Neuronal stem cell (in vitro differentiated cells): Measurements from ENCODE around the gene SP110.
"Not testable (repeated sequence)": the region's sequence is repeated elsewhere in the genome, so short reads cannot be mapped to it uniquely, and the experiment has no call there.

Experiments used
- DNase-seq: peaks from one replicate; pipeline ENCODE4 v3.0.0-alpha.2; 2013; ENCODE audit warnings: low spot score
- H2AFZ ChIP-seq: one replicate; pipeline ENCODE4 v1.6.1; 2013; ENCODE audit warnings: mild to moderate bottlenecking, low read length, inconsistent platforms
- H2AK5ac ChIP-seq: 2 replicates; pipeline ENCODE4 v1.6.1; 2013; ENCODE audit warnings: low read depth, mild to moderate bottlenecking, inconsistent platforms, low read length, moderate library complexity, mixed read lengths
- H2BK120ac ChIP-seq: 2 replicates; pipeline ENCODE4 v1.6.1; 2013; ENCODE audit warnings: low read depth, mild to moderate bottlenecking, inconsistent platforms, low read length, moderate library complexity, mixed read lengths
- H2BK12ac ChIP-seq: one replicate; pipeline ENCODE4 v1.6.1; 2013; ENCODE audit warnings: low read length, inconsistent platforms
- H2BK15ac ChIP-seq: 2 replicates; pipeline ENCODE4 v1.6.1; 2013; ENCODE audit warnings: mild to moderate bottlenecking, low read length, inconsistent platforms, mixed read lengths
- H2BK5ac ChIP-seq: one replicate; pipeline ENCODE4 v1.6.1; 2013; ENCODE audit warnings: inconsistent platforms, mild to moderate bottlenecking, low read length, moderate library complexity
- H3K14ac ChIP-seq: one replicate; pipeline ENCODE4 v1.6.1; 2013; ENCODE audit warnings: low read length, inconsistent platforms
- H3K18ac ChIP-seq: 2 replicates; pipeline ENCODE4 v1.6.1; 2013; ENCODE audit warnings: low read length, inconsistent platforms
- H3K23ac ChIP-seq: 2 replicates; pipeline ENCODE4 v1.6.1; 2013; ENCODE audit warnings: low read depth, mild to moderate bottlenecking, mixed read lengths, low read length, inconsistent platforms; ENCODE audit not compliant: poor library complexity
- H3K27ac ChIP-seq: replicated peaks from 3 replicates; pipeline ENCODE4 v1.5.1; 2013; ENCODE audit warnings: low read length, inconsistent platforms
- H3K27me3 ChIP-seq, 3 experiments: 2 replicates each; pipeline ENCODE4 v1.6.1; 2013; ENCODE audit warnings: low read length in 3 of 3, mild to moderate bottlenecking in 2 of 3, inconsistent platforms in 1 of 3, low read depth in 1 of 3, mixed read lengths in 1 of 3, moderate library complexity in 1 of 3; ENCODE audit not compliant: control insufficient read depth in 3 of 3, insufficient read depth in 3 of 3
- H3K36me3 ChIP-seq, 2 donors: replicated peaks in 1 of 2; 2 replicates each; pipeline ENCODE4 v1.6.1; 2013; ENCODE audit warnings: low read length in 2 of 2; ENCODE audit not compliant: control insufficient read depth in 2 of 2, insufficient read depth in 2 of 2
- H3K4ac ChIP-seq: 2 replicates; pipeline ENCODE4 v1.6.1; 2013; ENCODE audit warnings: inconsistent platforms, mild to moderate bottlenecking, low read length, moderate library complexity
- H3K4me1 ChIP-seq, 2 donors: 1 replicate in 1 of 2; 2 replicates in 1 of 2; pipeline ENCODE4 v1.6.1; 2013; ENCODE audit warnings: low read length in 2 of 2, low read depth in 1 of 2; ENCODE audit not compliant: control insufficient read depth in 2 of 2, insufficient read depth in 1 of 2
- H3K4me2 ChIP-seq: one replicate; pipeline ENCODE4 v1.6.1; 2013; ENCODE audit warnings: mild to moderate bottlenecking, low read length, inconsistent platforms; ENCODE audit not compliant: insufficient read depth, poor library complexity, severe bottlenecking
- H3K4me3 ChIP-seq, 2 donors: 2 replicates each; pipeline ENCODE4 v1.5.1; 2013; ENCODE audit warnings: low read length in 2 of 2, mild to moderate bottlenecking in 2 of 2, inconsistent platforms in 1 of 2, moderate library complexity in 1 of 2
- H3K79me1 ChIP-seq: one replicate; pipeline ENCODE4 v1.6.1; 2013; ENCODE audit warnings: low read depth, mild to moderate bottlenecking, inconsistent platforms, low read length, moderate library complexity
- H3K9ac ChIP-seq: one replicate; pipeline ENCODE4 v1.6.1; 2013; ENCODE audit warnings: mild to moderate bottlenecking, low read depth, low read length, inconsistent platforms; ENCODE audit not compliant: poor library complexity
- H3K9me3 ChIP-seq, 2 donors: replicated peaks in 1 of 2; 2 replicates each; pipeline versions ENCODE3 to v1.6.1; 2013; ENCODE audit warnings: low read length in 2 of 2, mild to moderate bottlenecking in 2 of 2, inconsistent platforms in 1 of 2, low read depth in 1 of 2, mixed read lengths in 1 of 2, moderate library complexity in 1 of 2; ENCODE audit not compliant: control insufficient read depth in 2 of 2, insufficient read depth in 1 of 2
- H4K8ac ChIP-seq: one replicate; pipeline ENCODE4 v1.6.1; 2013; ENCODE audit warnings: low read depth, mild to moderate bottlenecking, inconsistent platforms, low read length, moderate library complexity
- H4K91ac ChIP-seq: one replicate; pipeline ENCODE4 v1.6.1; 2013; ENCODE audit warnings: low read length, low read depth, mild to moderate bottlenecking, inconsistent platforms; ENCODE audit not compliant: poor library complexity
- WGBS, 2 donors: extraction: QIAGEN DNeasy Blood & Tissue Kit; methylation state at CpG; one replicate each; pipeline ENCODE4 v1.1.7; 2013; ENCODE audit warnings: missing lambda C conversion rate in 2 of 2, mixed read lengths in 1 of 2; ENCODE audit not compliant: insufficient read length in 2 of 2, insufficient replicate concordance in 1 of 2; ENCODE audit errors: extremely low coverage in 2 of 2; 5-methylcytosine and 5-hydroxymethylcytosine counted together

Gene SP110

GRCh38 chr2:230266638-230267037 is 46.9 kb upstream of the SP110 start:
- Histone ChIP-seq H3K4me2 (no peak overlapping the region), H3K18ac (no peak overlapping the region), H3K23ac (no peak overlapping the region), H2BK12ac (no peak overlapping the region), H4K91ac (no peak overlapping the region), H2AK5ac (no peak overlapping the region), H2BK120ac (no peak overlapping the region), H3K27ac (no peak overlapping the region), H3K4me3 (no peak overlapping the region), H3K4me1 (peaks cover 0 to 3% of the 10 kb centered on the region in 2 donors), H2BK15ac (no peak overlapping the region), H4K8ac (no peak overlapping the region), H3K36me3 (no peaks in the 10 kb centered on the region), H2AFZ (no peak overlapping the region), H3K9me3 (no peaks in the 10 kb centered on the region), H3K9ac (no peak overlapping the region), H3K4ac (no peak overlapping the region), H3K27me3 (no peaks in the 10 kb centered on the region), H3K14ac (no peak overlapping the region), H2BK5ac (no peak overlapping the region), H3K79me1 (no peaks in the 10 kb centered on the region)
- DNase-seq, result no peak
- no CpG with 5 or more reads among the region's 4 CpGs for WGBS, 2 donors

- not testable (repeated sequence) for H4K8ac ChIP-seq, H3K79me1 ChIP-seq, H3K4ac ChIP-seq, H3K9ac ChIP-seq, H3K4me2 ChIP-seq, H3K14ac ChIP-seq, H3K23ac ChIP-seq, H3K9me3 ChIP-seq, H3K4me1 ChIP-seq, DNase-seq, H2BK12ac ChIP-seq, H2BK120ac ChIP-seq, H3K27ac ChIP-seq, H2BK5ac ChIP-seq, H3K36me3 ChIP-seq, H3K4me3 ChIP-seq, H4K91ac ChIP-seq, H2AFZ ChIP-seq, H2BK15ac ChIP-seq, H2AK5ac ChIP-seq, H3K27me3 ChIP-seq
- no CpG with 5 or more reads among the region's 4 CpGs for WGBS, 2 donors
- H3K18ac ChIP-seq, result peak overlapping the region; percentile 70
Observed at GRCh38 chr2:230264945-230265344, 45.2 kb upstream of the SP110 start.

- no peak overlapping the region for H3K14ac ChIP-seq
- H2BK12ac ChIP-seq, result no peak overlapping the region
- DNase-seq, result no peak
- no peak overlapping the region for H3K23ac ChIP-seq
- no peak overlapping the region for H4K8ac ChIP-seq
- H3K4ac ChIP-seq, result no peak overlapping the region
- H3K4me3 ChIP-seq, result no peak overlapping the region
- H4K91ac ChIP-seq, result no peak overlapping the region
- H3K27me3 ChIP-seq, result no peaks in the 10 kb centered on the region
- peaks cover 0 to 3% of the 10 kb centered on the region in 2 donors for H3K4me1 ChIP-seq
- no peak overlapping the region for H3K9ac ChIP-seq
- no peak overlapping the region for H2AFZ ChIP-seq
- H3K4me2 ChIP-seq, result no peak overlapping the region
- no peak overlapping the region for H3K18ac ChIP-seq
- H2AK5ac ChIP-seq, result no peak overlapping the region
- H2BK120ac ChIP-seq, result no peak overlapping the region
- H2BK5ac ChIP-seq, result no peak overlapping the region
- no peak overlapping the region for H2BK15ac ChIP-seq
- H3K79me1 ChIP-seq, result no peaks in the 10 kb centered on the region
- H3K36me3 ChIP-seq, result no peaks in the 10 kb centered on the region
- H3K27ac ChIP-seq, result no peak overlapping the region
- WGBS, 2 donors, result no CpG with 5 or more reads among the region's 5 CpGs
- H3K9me3 ChIP-seq, result no peaks in the 10 kb centered on the region
Observed at GRCh38 chr2:230262246-230262645, 42.5 kb upstream of the SP110 start.

GRCh38 chr2:230258483-230258882 is 38.7 kb upstream of the SP110 start:
- Histone ChIP-seq H2AFZ (no peak overlapping the region), H3K9me3 (no peaks in the 10 kb centered on the region), H3K27ac (no peak overlapping the region), H2AK5ac (no peak overlapping the region), H3K23ac (no peak overlapping the region), H2BK5ac (no peak overlapping the region), H3K4ac (no peak overlapping the region), H2BK15ac (no peak overlapping the region), H3K27me3 (no peaks in the 10 kb centered on the region), H3K36me3 (no peaks in the 10 kb centered on the region), H4K8ac (no peak overlapping the region), H3K79me1 (no peaks in the 10 kb centered on the region), H3K18ac (no peak overlapping the region), H3K4me2 (no peak overlapping the region), H3K9ac (no peak overlapping the region), H3K4me3 (no peak overlapping the region), H4K91ac (no peak overlapping the region), H2BK120ac (no peak overlapping the region), H3K4me1 (no peaks in the 10 kb centered on the region), H3K14ac (no peak overlapping the region), H2BK12ac (no peak overlapping the region)
- DNase-seq, result no peak
- WGBS, 2 donors, result no CpG with 5 or more reads among the region's 4 CpGs
